Mucosa of descending colon (tissue), 3 donors: ENCODE measurements around the gene KMT2D. TPM values are rescaled to one million over a fixed set of nuclear protein-coding genes. Genes with fewer than 3 reads are reported as not detected.

Experiments
- ATAC-seq: fragments of 200-7000 bp; cut with Tn5 transposase; one replicate; pipeline ENCODE4 v1.9.1; 2020; ENCODE audit warnings: mild to moderate bottlenecking, moderate library complexity
- DNase-seq, 3 donors: peaks; one replicate each; pipeline ENCODE4 v3.0.0-alpha.2; 2020
- H3K36me3 ChIP-seq: fragments of 200-600 bp; one replicate; pipeline ENCODE4 v1.8.0; 2021; ENCODE audit warnings: low read depth, mild to moderate bottlenecking
- H3K4me1 ChIP-seq: fragments of 200-600 bp; one replicate; pipeline ENCODE4 v1.8.0; 2021; ENCODE audit warnings: low read depth, mild to moderate bottlenecking
- H3K4me3 ChIP-seq: fragments of 200-600 bp; one replicate; pipeline ENCODE4 v1.8.0; 2021; ENCODE audit warnings: mild to moderate bottlenecking
- H3K9me3 ChIP-seq: fragments of 200-600 bp; one replicate; pipeline ENCODE4 v1.8.0; 2021; ENCODE audit warnings: mild to moderate bottlenecking
- intact Hi-C, 2 donors: fragments of 100-400 bp; cut with DNase I in 1 of 2; cut with micrococcal nuclease in 1 of 2; formaldehyde crosslinking; loops; one replicate each; pipeline versions ENCODE4 v1.11.0 to v1.11.1; 2022; cut with DNase I, micrococcal nuclease
- total RNA-seq, 3 donors: library from RNA; stranded (reverse); fragmentation: NEBNext Ultra II Directional in 2 of 3; extraction: Animal tissue kit (Norgen Biotek cat#: 25700) in 2 of 3; gene quantifications; one replicate each; pipeline versions ENCODE4 v1.2.1 to v1.2.4, GENCODE V29; 2021 to 2023
- TF ChIP-seq, protein P1 (sequence below): fragments of 200-600 bp; IDR thresholded peaks from one replicate; pipeline ENCODE4 v1.8.0; 2022; ENCODE audit warnings: antibody characterized with exemption, mild to moderate bottlenecking
- donor health status: DM: no; HTN: no; CAD: no; lungs with moderate emphysema.
- donor health status: DM: no; HTN: no; CAD: no.
- donor health status: DM: no; HTN: yes; CAD: no.

Gene KMT2D
- total RNA-seq, 3 donors from 2014 or later, result 83.3 to 102 (median 88.5) TPM

DNA sequence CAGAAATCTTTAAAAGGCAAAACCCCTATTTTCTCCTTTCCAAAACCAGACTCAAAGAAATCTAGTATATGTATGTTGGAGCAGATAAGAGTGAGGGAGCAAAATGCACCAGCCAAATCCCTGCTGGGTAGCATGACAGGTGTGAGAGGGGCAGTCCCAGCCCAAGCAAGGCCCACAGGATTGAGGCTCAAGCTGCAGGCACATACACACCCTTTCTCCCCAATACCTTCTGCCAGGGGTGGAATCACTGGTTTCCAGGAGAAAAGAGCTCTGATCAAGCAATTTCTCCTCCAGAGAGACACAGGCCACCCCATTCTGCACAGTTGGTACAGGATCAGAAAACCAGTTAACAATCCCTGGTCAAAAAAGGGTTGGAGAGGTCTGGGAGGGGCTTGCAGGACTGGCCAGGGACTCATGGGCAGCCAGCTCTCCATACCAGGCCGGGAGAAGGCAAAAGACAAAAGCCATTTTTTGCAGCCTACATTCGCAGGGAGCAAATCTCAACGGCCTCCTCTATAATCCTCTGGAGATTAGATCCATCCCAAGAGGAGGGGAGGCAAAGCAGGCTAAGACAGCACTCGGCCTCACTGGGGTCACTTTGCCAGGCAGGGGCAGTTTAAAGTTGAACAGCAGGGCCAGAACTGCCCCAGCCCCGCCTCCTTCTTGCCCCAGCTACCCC lies 2.1 kb downstream of the KMT2D start:
- Histone ChIP-seq H3K36me3 (no peaks in the 10 kb centered on the region), H3K9me3 (no peaks in the 10 kb centered on the region), H3K4me3 (peak overlapping the region; percentile 96), H3K4me1 (peaks cover 42% of the 10 kb centered on the region)
- DNase-seq (peak in 1 of 3 donors; percentile 24), ATAC-seq (no peak)
- intact Hi-C loops, result no loop called here
- TF ChIP-seq, protein P1, sequence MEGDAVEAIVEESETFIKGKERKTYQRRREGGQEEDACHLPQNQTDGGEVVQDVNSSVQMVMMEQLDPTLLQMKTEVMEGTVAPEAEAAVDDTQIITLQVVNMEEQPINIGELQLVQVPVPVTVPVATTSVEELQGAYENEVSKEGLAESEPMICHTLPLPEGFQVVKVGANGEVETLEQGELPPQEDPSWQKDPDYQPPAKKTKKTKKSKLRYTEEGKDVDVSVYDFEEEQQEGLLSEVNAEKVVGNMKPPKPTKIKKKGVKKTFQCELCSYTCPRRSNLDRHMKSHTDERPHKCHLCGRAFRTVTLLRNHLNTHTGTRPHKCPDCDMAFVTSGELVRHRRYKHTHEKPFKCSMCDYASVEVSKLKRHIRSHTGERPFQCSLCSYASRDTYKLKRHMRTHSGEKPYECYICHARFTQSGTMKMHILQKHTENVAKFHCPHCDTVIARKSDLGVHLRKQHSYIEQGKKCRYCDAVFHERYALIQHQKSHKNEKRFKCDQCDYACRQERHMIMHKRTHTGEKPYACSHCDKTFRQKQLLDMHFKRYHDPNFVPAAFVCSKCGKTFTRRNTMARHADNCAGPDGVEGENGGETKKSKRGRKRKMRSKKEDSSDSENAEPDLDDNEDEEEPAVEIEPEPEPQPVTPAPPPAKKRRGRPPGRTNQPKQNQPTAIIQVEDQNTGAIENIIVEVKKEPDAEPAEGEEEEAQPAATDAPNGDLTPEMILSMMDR, result no peak

DNA sequence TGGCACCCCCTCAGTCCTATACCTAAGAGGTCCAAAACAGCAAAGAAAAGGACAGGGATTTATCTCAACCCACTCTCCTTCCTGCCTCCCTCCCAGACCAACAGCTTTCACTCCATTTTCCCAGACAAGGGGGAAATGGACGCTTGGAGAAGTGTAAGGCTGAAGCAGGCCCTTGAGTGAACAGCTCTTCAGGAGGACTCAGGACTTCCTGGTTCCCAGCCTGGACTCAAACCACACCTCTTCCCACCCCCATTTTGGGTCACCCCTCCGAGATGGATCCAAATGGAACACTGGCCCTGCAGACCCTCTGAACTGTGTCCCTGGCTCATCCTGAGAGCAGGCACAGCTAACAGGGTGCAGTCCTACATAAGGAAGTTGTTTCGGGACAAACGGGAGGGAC lies 2.7 kb downstream of the KMT2D start:
- intact Hi-C loops, result no loop called here
- ATAC-seq, result peak; percentile 29
- H3K9me3 ChIP-seq, result no peaks in the 10 kb centered on the region

DNA sequence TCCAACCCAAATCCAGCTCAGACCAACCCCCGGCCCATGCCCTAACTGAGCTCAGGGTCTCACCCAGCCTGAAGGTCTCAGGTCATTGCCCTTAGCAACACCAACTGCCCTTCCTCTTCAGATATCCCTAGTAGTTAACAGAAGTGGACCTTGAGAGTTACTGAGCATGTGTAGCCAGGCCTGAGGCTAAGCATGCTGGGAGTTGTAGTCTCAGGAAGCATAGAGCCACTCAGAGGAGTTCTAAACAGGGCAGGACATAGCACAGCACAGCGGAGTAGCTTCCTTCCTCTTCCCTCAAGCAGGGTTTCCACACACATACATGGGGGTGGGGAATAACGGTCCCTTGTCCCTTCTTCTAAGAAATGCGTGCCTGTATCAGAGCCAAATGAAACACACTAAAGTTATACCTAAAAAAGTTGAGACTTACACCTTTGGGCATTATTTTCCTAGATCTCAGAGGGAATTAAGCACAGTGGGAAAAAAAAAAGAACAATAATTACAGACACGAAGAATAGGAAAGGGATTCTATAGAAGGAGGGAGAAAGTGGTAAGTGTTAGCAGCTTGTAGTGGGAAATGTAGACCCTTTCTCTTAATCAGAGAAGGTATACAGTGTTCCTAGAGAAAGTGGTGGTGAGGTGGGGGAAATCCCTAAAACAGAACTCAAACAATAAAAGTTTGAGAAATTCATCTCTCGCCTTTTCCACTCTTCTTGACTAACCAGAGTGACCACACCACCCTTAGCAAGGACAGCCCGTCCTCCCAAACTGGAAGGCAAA lies 4.4 kb downstream of the KMT2D start:
- Histone ChIP-seq H3K36me3 (peaks cover 6% of the 10 kb centered on the region), H3K4me3 (no peak overlapping the region), H3K4me1 (peaks cover 38% of the 10 kb centered on the region), H3K9me3 (no peaks in the 10 kb centered on the region)
- intact Hi-C loops, result no loop called here
- DNase-seq (peak in 2 of 3 donors; percentile 54 to 78), ATAC-seq (peak; percentile 50)
- TF ChIP-seq, protein P1, result no peak

More for the DNA sequence above, 2.7 kb downstream of the KMT2D start:
- peak in 1 of 3 donors; percentile 40 for DNase-seq
- H3K4me1 ChIP-seq, result peaks cover 42% of the 10 kb centered on the region
- no peak overlapping the region for H3K4me3 ChIP-seq
- H3K36me3 ChIP-seq, result no peaks in the 10 kb centered on the region
- TF ChIP-seq, protein P1, result no peak

DNA sequence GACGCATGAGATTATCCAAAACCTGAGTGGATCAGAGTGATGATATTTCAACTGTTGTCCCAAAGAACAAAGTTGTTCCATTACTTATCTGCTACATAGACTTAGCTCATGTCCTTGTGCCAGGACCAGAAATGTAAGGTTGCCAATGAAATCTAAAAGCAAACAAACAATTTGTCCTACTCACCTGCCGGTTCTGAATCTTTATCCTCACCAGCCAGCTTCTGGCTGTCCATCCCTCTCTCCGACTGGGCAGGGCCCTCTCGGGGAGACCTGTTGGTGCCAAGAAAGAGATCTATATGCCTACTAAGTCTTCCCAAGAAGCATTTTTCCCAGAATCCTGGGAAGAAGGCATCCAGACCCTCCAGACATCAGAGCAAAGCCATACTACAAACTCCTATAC lies 5.5 kb downstream of the KMT2D start:
- Histone ChIP-seq H3K4me3 (no peak overlapping the region), H3K4me1 (peaks cover 38% of the 10 kb centered on the region), H3K36me3 (peaks cover 9% of the 10 kb centered on the region), H3K9me3 (no peaks in the 10 kb centered on the region)
- no peak for ATAC-seq
- intact Hi-C loops, result no loop called here
- no peak for DNase-seq
- TF ChIP-seq, protein P1, result no peak

DNA sequence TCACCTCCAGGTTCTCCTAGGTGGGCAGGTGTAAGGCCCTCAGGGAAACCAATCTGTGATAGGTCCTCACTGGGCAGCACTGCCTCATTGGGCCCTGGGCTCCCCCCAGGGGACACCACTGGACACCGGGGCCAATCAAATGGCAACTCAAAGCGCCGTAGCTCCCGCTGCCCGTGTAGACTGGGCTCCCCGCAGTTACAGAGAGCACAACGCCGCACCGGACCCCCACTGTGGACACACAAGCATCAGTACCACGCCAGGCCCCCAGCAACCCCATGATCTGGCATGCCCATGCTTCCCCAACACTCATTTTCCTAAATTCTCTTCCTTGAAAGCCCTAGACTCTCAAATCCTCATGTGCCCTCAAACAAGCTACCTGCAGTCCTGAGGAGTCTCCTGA lies 6.1 kb downstream of the KMT2D start:
- intact Hi-C loops, result no loop called here
- TF ChIP-seq, protein P1, result no peak
- Histone ChIP-seq H3K36me3 (peaks cover 10% of the 10 kb centered on the region), H3K4me1 (peaks cover 38% of the 10 kb centered on the region), H3K9me3 (no peaks in the 10 kb centered on the region), H3K4me3 (no peak overlapping the region)
- ATAC-seq (no peak), DNase-seq (peak in 1 of 3 donors; percentile 60)
